Regular cardiac myocyte (primary cell): Measurements from ENCODE around the gene KCNIP2. TPM values are rescaled to one million over a fixed set of nuclear protein-coding genes. Genes with fewer than 3 reads are reported as not detected.

Experiments used
- total RNA-seq: library from RNA; depleted of rRNA; stranded (reverse); fragments of >200 nt; gene quantifications from 2 replicates; pipeline ENCODE4 v1.2.3, GENCODE V29; 2014

Gene KCNIP2
- 0.19 and 2.0 TPM in 2 replicates for total RNA-seq

DNA sequence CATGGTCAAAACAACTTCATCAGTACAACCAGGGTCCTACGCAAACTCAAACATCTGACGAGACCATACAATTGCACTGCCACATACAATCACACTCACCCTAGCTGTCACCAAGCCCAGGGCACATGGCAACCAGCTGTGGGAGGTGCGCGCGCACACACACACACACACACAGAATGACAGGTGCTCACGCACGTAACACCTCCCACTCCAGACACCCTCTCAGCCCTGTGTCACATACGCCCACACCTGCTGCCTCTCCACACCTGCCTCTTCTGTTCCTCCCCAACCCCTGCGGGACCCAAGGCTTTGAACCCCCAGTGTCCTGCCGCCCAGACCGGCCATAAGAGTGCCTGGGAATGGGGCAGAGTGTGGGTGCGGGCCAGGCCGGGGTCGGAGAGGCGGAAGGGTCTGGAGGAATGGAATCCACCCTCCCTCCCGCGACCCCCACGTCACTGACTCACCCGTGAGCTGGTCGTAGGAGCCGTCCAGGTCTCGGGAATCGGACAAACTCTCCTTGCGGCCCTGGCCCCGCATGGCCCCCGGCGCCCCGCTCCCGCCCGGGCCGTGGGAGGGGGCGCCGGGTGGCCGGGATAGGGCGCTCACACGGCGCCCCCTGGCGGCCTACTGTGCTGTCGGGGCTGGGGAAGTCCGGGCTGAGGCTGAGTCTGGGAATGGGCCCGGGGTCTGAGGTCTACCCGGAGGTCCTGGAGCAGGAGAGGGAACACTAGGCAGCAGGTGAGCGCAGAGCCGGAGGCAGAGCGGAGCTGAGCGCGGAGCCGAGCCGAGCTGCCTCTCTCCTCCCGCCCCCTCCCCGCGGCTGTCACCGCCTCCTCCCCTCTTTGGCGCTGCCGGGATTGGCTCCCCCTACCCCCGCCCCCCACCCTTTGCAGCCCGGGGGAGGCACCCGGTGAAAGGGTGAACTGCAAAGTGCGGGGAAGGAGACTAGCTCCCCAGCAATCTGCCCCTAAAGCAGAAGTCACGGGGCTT lies at the start of gene KCNIP2:
Gene KCNIP2 (minus strand): TSS at position 769 of the 990 bp plus-strand sequence. CDS start 232 bp downstream, at position 537.

DNA sequence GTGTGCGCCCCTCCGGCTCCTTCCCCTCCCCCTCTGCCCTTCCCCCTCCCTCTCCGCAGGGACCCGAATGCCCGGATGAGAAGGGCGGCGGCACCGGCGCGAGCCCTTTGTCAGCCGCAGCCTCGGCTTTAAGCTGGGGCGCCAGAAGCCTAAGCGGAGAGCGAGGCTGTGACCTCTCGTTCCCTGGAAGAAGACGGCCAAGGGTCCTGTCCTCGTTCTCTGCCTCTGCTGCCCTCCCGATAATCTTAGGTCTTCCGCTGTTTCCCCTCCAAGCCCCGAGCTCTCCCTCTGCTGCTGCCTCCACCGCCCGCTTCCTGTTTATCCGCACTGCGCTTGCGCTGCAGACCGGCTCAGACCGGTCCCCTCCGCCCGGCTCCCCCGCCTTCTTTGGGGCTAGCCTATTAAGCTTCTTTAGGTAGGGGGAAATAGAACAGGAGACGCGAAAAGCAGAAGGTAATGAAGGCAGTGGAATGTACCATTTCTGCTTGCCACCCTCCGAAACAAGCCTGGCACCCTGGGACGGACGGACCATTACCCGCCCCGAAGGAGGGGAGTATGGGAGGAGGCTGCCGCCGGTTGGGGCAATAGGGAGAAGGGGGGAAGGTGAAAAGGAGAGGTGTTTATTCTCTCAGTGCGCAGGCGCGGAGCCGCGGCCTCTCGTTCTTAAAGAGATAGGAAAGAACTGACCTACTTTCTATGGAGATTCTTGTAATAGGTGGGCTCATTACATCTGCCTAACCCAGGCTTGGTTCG lies 25.3 kb downstream of the KCNIP2 start, which contains the start of gene OGA:
Gene OGA (minus strand): TSS at position 326 of the 753 bp plus-strand sequence. CDS start 422 bp downstream, outside the sequence.

DNA sequence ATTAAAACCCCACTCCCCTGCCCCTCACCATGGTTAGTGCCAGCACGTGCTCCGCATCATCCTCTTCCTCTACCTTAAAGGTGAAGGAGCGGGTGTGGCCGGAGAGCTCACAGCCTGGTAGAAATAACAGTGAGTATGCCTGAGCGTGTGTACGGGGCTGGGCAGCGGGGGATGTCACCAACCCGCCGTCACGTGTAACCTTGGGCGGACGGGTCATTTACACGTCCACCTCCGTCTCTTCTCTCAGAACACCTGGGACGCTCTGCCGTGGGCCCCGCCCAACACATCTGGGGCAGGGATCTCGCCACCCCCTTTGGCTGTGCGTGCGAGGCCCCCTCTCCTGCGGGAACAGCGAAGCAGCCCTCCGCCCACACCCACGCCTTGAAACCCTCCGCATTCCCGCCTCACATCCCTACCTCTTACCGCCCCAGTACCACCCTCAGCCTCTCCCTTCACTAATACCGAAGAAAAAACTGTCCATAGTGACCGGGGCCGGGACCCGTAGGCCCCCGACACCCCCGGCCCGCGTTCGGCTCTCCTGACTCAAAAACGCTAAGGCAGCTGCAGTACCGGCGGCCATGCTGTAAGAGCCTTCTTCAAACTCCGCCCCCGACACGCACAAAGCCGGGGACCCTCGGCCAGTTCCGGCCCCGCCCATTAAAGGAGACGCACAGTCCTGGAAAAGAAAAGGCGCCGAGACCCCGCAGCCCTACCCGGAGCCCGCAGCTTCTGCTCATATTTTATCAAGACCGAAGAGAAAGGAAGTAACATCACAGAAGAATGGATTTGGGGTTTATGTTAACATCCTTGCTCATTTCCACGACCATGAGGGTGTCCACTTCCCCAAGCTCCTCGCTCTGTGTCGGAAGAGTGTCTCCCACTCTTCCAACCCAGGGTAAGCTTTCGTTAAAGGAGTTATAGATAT lies 60.5 kb downstream of the KCNIP2 start, which contains the start of gene NPM3:
Gene NPM3 (minus strand): TSS at position 636 of the 925 bp plus-strand sequence. CDS start 56 bp downstream, at position 580.

Other genes starting within 250 kb of the KCNIP2 start
- gene FBXW4, start 148.6 kb downstream of the KCNIP2 start, total RNA-seq = 42.4 and 73.6 TPM in 2 replicates
- gene FGF8, start 67.7 kb downstream of the KCNIP2 start, total RNA-seq = 0.19 TPM in 1 of 2 replicates, not detected in the other
- gene NPM3, start 60.4 kb downstream of the KCNIP2 start, total RNA-seq = 86.0 and 192 TPM in 2 replicates
- 110 and 132 TPM in 2 replicates for gene OGA, start 25.4 kb downstream of the KCNIP2 start, total RNA-seq
- 6.2 and 13.0 TPM in 2 replicates for gene ARMH3, start 212.4 kb upstream of the KCNIP2 start, total RNA-seq
- gene HPS6, start 221.5 kb upstream of the KCNIP2 start, total RNA-seq = 35.8 and 47.2 TPM in 2 replicates